H1 (cell line): Measurements from ENCODE around the gene SMYD1. TPM values are rescaled to one million over a fixed set of nuclear protein-coding genes. Genes with fewer than 3 reads are reported as not detected.

Source experiments
- MAX ChIP-seq: IDR thresholded peaks from 2 replicates; pipeline ENCODE4 v1.6.1; 2012; ENCODE audit warnings: inconsistent platforms
- NANOG ChIP-seq: IDR thresholded peaks from 2 replicates; pipeline ENCODE4 v1.6.1; 2011; ENCODE audit warnings: low read length, low read depth, mild to moderate bottlenecking, inconsistent platforms; ENCODE audit not compliant: insufficient read depth, poor library complexity, severe bottlenecking
- POLR2A ChIP-seq, 2 experiments: IDR thresholded peaks; 1 replicate in 1 of 2; 2 replicates in 1 of 2; pipeline ENCODE4 v1.6.1; 2011; ENCODE audit warnings: low read depth in 2 of 2, low read length in 2 of 2, mild to moderate bottlenecking in 2 of 2; ENCODE audit errors: control extremely low read depth in 1 of 2
- SIX5 ChIP-seq: IDR thresholded peaks from 2 replicates; pipeline ENCODE4 v1.6.1; 2011; ENCODE audit warnings: mild to moderate bottlenecking, low read depth, low read length
- SRF ChIP-seq: IDR thresholded peaks from 2 replicates; pipeline ENCODE4 v1.6.1; 2011; ENCODE audit warnings: mild to moderate bottlenecking, low read depth, low read length, moderate library complexity
- YY1 ChIP-seq: IDR thresholded peaks from 2 replicates; pipeline ENCODE4 v1.6.1; 2011; ENCODE audit warnings: low read depth, mild to moderate bottlenecking, low read length
- polyA plus RNA-seq, 7 experiments: library from polyadenylated mRNA; depleted of rRNA in 3 of 7; stranded (reverse) in 5 of 7; unstranded in 2 of 7; fragments of >200 nt in 5 of 7; fragments of 200-250 nt in 2 of 7; gene quantifications; 1 replicate in 5 of 7; 2 replicates in 1 of 7; 4 replicates in 1 of 7; pipeline versions ENCODE4 v1.2.1 to v1.2.3, GENCODE V29; 2011 to 2013; ENCODE audit warnings: missing spikeins in 2 of 7, mixed read lengths in 2 of 7
- total RNA-seq: library from RNA; stranded (reverse); fragmentation: NEBNext Ultra II Directional; extraction: Animal tissue kit (Norgen Biotek cat#: 25700); gene quantifications from 2 replicates; pipeline ENCODE4 v1.2.1, GENCODE V29; 2021

SMYD1 gene
- total and polyA plus RNA-seq, 2 of the 8 experiments (the other 6 are each of a cell fraction or from before 2014, with no cell fraction given), result 0.06 TPM; not detected in 1

- TF ChIP-seq MAX (no peak), NANOG (no peak), YY1 (no peak), SRF (no peak), POLR2A (IDR thresholded peaks at IDR 0.05; ENCODE audit: control extremely low read depth in 1 of 2, low read depth in 2 of 2, low read length in 2 of 2) (no peak), SIX5 (no peak)
- TF ChIP-seq, all 59 proteins: peak for 0
Observed at GRCh38 chr2:88129313-88129959, 61.8 kb downstream of the SMYD1 start (continued).
